GM10266 (cell line): Measurements from ENCODE around the gene TSPAN32.

Experiments
- DNase-seq: peaks from one replicate; pipeline ENCODE4 v3.0.0; 2012; ENCODE audit errors: extremely low spot score
- TF ChIP-seq, protein P1 (sequence below): IDR thresholded peaks from 2 replicates; pipeline ENCODE4 v1.5.1; 2012; ENCODE audit warnings: mild to moderate bottlenecking, low read depth; ENCODE audit not compliant: control insufficient read depth, insufficient read depth; ENCODE audit errors: missing control alignments

The TSPAN32 gene, protein sequence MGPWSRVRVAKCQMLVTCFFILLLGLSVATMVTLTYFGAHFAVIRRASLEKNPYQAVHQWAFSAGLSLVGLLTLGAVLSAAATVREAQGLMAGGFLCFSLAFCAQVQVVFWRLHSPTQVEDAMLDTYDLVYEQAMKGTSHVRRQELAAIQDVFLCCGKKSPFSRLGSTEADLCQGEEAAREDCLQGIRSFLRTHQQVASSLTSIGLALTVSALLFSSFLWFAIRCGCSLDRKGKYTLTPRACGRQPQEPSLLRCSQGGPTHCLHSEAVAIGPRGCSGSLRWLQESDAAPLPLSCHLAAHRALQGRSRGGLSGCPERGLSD

DNA sequence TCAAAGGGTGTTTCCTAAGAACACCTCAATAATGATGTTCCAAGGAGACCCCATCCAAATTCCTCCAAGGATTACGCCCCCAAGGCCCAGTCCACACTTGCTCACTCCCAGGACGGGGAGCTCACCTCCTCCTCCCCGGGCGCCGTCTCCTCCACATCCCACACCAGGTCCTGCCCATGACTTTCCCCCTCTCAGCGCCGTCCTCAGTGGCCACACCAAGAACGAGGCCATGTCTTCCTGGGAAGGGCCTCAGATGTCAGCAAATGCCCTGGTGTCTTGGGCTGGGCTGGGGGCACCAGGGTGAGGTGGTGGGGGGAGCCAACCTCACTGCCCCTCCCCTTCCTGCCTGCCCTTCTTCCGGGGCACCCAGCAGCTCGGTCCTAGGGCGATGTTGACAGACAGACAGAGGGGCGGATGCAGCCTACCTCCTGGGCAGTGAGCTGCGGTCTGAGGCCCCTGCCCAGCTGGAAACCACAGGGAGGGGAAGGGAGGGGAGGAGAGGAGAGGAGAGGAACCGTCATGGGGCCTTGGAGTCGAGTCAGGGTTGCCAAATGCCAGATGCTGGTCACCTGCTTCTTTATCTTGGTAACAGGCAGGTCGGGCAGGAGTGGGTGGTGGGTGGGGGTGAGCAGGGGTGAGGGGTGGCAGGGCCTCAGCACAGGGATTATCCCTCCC is at the start of gene TSPAN32, which contains the start of gene C11orf21:
Gene TSPAN32 (plus strand): TSS at position 383 of the 675 bp plus-strand sequence. CDS start 137 bp downstream, at position 520.
Gene C11orf21 (minus strand): TSS at position 288 of the 675 bp plus-strand sequence. CDS start 110 bp downstream, at position 178.
- TF ChIP-seq, protein P1, sequence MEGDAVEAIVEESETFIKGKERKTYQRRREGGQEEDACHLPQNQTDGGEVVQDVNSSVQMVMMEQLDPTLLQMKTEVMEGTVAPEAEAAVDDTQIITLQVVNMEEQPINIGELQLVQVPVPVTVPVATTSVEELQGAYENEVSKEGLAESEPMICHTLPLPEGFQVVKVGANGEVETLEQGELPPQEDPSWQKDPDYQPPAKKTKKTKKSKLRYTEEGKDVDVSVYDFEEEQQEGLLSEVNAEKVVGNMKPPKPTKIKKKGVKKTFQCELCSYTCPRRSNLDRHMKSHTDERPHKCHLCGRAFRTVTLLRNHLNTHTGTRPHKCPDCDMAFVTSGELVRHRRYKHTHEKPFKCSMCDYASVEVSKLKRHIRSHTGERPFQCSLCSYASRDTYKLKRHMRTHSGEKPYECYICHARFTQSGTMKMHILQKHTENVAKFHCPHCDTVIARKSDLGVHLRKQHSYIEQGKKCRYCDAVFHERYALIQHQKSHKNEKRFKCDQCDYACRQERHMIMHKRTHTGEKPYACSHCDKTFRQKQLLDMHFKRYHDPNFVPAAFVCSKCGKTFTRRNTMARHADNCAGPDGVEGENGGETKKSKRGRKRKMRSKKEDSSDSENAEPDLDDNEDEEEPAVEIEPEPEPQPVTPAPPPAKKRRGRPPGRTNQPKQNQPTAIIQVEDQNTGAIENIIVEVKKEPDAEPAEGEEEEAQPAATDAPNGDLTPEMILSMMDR: no peak
- DNase-seq: no peak

DNA sequence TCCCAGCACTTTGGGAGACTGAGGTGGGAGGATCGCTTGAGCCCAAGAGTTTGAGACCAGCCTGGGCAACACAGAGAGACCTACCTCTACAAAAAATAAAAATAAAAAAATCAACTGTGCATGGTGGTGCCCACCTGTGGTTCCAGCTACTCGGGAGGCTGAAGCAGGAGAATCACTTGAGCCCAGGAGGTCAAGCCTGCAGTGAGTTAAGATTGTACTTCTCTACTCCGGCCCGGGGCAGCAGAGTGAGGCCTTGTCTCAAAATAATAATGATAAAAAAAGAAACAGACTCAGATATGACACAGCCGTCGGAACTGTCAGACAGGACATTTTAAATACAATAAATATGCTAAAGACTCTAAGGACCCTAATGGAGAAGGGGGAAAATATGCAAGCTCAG is 49.8 kb upstream of the TSPAN32 start:
- DNase-seq: no peak
- TF ChIP-seq, protein P1: no peak

DNA sequence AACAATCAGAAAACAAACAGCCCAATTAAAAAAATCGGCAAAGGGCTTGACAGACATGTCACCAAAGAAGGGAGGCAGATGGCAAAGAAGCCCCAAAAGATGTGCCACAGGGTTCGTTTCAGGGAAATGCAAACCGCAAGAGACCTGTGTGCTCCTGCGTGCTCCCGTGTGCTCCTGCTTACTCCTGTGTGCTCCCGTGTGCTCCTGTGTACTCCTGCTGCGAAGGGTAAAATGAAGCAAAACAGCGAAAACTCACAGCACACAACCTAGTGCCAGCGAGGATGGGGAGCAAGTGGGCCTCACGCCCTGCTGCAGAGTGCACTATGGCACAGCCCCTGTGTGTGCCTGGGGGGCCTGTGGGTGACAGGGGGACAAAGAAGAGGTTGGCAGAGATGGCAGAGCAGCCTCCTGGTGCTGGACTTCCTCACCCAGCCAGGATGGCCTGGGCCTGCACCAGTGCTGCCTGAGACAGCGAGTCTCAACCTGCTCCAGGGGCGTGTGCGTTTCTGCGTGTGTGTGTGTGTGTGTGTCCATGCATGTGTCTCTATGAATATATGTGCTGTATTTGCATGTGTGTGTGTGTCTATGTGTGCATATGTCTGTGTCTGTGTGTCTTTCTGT is 45.4 kb upstream of the TSPAN32 start:
- DNase-seq: peak; percentile 10
- TF ChIP-seq, protein P1: no peak

DNA sequence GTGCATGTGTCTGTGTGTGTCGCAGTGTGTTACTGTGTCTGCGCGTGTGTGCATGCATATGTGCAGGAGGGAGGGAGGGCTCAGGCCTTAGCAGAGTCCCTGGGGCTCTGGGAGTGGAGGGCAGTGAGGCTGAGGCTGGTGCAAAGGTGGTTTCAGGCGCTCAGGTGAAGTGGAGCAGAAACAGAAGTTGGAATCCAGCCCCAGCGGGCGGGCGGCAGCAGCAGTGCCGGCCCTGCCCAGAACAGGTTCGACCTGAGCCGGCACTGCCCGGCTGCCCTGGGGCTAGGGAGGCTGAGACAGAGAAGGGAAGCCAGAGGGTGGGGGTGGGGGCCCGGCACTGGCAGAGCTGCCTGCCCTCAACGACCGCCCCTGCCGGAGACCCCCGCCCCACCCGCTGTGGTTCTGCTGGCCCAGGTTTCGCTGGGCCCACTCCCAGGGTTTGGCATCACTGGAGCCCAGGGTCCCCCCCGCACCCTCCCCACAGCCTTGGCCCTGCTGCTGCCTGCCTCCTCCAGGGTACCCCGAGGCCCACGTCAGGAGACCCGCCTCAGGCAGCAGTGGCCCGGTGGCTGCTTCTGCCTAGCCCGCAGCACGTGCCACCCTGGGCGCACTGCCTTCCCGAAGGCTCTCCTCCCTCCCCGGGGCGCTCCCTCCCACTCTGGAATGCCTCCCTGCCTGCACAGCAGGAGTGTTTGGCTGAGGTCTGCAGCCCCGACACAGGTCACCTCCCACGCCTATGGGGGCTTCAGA is 44.7 kb upstream of the TSPAN32 start:
- DNase-seq: no peak
- TF ChIP-seq, protein P1: no peak

DNA sequence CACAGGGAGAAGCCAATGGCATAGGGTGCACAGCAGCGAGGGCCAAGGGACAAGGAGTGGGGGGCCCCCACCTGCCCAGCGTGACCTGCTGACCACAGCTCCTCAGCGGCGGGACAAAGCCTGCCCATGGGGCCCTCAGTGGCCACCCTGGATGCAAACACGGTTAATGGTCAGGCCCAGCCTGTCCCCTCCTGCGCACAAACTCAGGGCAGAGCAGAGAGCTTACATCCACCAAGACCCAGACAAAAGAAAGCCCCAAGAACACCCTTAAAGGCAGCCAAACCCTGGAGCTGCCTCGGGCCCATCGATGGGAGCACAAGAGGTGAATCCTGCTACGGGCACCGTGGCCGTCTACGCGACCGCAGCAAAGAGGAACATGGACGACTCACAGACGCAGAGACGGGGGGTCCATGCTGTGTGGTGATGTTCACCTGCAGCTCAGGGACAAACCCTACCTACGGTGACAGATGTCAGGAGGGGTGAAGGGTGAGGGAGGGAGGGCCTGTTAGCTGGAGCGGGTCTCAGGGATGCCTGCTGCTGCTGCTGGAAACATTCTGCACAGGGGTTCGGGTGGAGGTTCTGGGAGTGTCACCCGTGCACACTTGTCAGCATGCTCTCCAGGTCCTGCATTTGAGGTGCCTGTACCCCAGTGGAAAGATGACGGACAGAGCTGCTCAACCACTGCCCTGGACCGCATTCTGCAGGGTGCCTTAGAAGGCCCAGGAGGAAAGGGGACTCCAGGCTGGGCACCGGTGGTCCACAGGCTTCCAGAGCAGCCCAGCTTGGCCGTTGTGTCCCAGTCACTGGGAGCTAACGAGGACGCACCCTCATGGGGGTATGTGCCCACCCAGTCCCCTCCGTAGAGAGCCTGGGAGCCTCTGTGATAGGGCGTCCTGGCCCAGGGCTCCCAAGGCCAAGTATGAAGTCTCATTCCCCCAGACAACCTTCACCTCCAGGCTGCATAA is 43.0 kb upstream of the TSPAN32 start:
- TF ChIP-seq, protein P1: no peak
- DNase-seq: no peak

DNA sequence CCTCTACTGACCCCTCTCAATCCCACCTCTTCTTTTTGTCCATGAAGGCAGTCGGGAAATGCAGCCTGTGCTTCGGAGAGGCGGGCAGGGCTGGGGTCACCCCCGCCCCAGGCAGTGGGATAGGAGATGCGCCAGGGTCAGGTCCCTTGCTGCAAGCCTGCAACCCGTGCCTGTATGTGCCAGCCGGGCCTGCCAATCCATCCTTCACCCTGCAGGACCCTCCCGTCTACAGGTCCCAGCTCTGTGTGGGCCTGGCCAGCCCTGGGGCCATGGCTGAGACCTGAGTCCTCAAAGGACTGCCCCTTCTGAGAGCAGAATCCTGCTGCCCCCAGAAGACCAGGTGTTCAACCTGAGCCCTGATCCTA is 42.4 kb upstream of the TSPAN32 start:
- TF ChIP-seq, protein P1: no peak
- no peak for DNase-seq
